ENCODE results near the gene MICU2.

GRCh38 chr13:21613791-21614190 lies 9.8 kb upstream of the MICU2 start:
- TF ChIP-seq TAF1 (IDR thresholded peaks at IDR 0.05; ENCODE audit: borderline replicate concordance, insufficient read depth, low read length) (no peak), POLR2AphosphoS5 (IDR thresholded peaks at IDR 0.05; ENCODE audit: low read depth, low read length) (no peak), REST (IDR thresholded peaks at IDR 0.05; ENCODE audit: insufficient read depth in 1 of 2, low read depth in 2 of 2, low read length in 2 of 2) (no peak), SIN3A (IDR thresholded peaks at IDR 0.05; ENCODE audit: borderline replicate concordance, insufficient read depth, low read length) (no peak), FOXP2 (optimal IDR thresholded peaks at IDR 0.05; ENCODE audit: borderline replicate concordance, extremely low read depth, extremely low read length, insufficient read depth) (no peak)

All from PFSK-1 (cell line).